IMR-90 (cell line): ENCODE results near the gene GDF10. TPM values are rescaled to one million over a fixed set of nuclear protein-coding genes. Genes with fewer than 3 reads are reported as not detected.

Source experiments
- ATAC-seq: fragments of 200-7000 bp; cut with Tn5 transposase; 2 replicates; pipeline ENCODE4 v1.9.1; 2020; ENCODE audit warnings: low read depth, mild to moderate bottlenecking, moderate library complexity
- BruUV-seq: library from RNA; stranded (reverse); fragments of 400-500 nt; replicated peaks from 2 replicates; lab custom pipeline; 2021; lab: Mats Ljungman, UMichigan
- CTCF ChIA-PET: fragments of 300-600 bp; formaldehyde crosslinking; extraction: SDS; loops from one replicate; lab custom pipeline; 2021; ENCODE audit warnings: antibody characterized with exemption; lab: Yijun Ruan, JAX
- POLR2A ChIA-PET: fragments of 300-600 bp; sonication (Branson Sonifier 250); formaldehyde crosslinking; loops from one replicate; lab custom pipeline; 2022; ENCODE audit warnings: antibody characterized with exemption; ENCODE audit not compliant: unreplicated experiment; lab: Charles Lee
- DNase-seq: peaks from one replicate; pipeline ENCODE4 v3.0.0; 2013
- H2AFZ ChIP-seq: replicated peaks from 2 replicates; pipeline ENCODE3; 2013; ENCODE audit warnings: low read length, mild to moderate bottlenecking; ENCODE audit not compliant: poor library complexity
- H2AK5ac ChIP-seq: 2 replicates; pipeline ENCODE4 v1.6.1; 2013; ENCODE audit warnings: low read depth, low read length, inconsistent platforms
- H2AK9ac ChIP-seq: replicated peaks from 2 replicates; pipeline ENCODE3; 2013; ENCODE audit warnings: mild to moderate bottlenecking, low read depth, low read length, moderate library complexity; ENCODE audit not compliant: poor library complexity
- H2BK120ac ChIP-seq: 2 replicates; pipeline ENCODE4 v1.6.1; 2013; ENCODE audit warnings: low read depth, low read length, inconsistent platforms
- H2BK15ac ChIP-seq: 3 replicates; pipeline ENCODE4 v1.6.1; 2013; ENCODE audit warnings: low read depth, low read length, inconsistent platforms
- H2BK20ac ChIP-seq: 2 replicates; pipeline ENCODE4 v1.6.1; 2013; ENCODE audit warnings: low read depth, mild to moderate bottlenecking, inconsistent platforms, low read length, moderate library complexity
- H2BK5ac ChIP-seq: 2 replicates; pipeline ENCODE4 v1.6.1; 2013; ENCODE audit warnings: mild to moderate bottlenecking, low read depth, low read length, inconsistent platforms; ENCODE audit not compliant: poor library complexity, severe bottlenecking
- H3K14ac ChIP-seq: replicated peaks from 2 replicates; pipeline ENCODE4 v1.6.1; 2013; ENCODE audit warnings: low read depth, low read length, inconsistent platforms
- H3K18ac ChIP-seq: 2 replicates; pipeline ENCODE4 v1.6.1; 2013; ENCODE audit warnings: low read depth, low read length, control low read depth
- H3K23ac ChIP-seq: 2 replicates; pipeline ENCODE4 v1.6.1; 2013; ENCODE audit warnings: low read depth, low read length, inconsistent platforms
- H3K27ac ChIP-seq: 2 replicates; pipeline ENCODE4 v1.5.1; 2013; ENCODE audit warnings: mild to moderate bottlenecking, control low read depth, low read length; ENCODE audit not compliant: insufficient read depth
- H3K27me3 ChIP-seq: 2 replicates; pipeline ENCODE4 v1.6.1; 2013; ENCODE audit warnings: low read length; ENCODE audit not compliant: control insufficient read depth, insufficient read depth
- H3K36me3 ChIP-seq: 2 replicates; pipeline ENCODE4 v1.6.1; 2013; ENCODE audit warnings: low read length, mixed read lengths; ENCODE audit not compliant: control insufficient read depth, insufficient read depth
- H3K4ac ChIP-seq: 2 replicates; pipeline ENCODE4 v1.6.1; 2013; ENCODE audit warnings: low read depth, low read length, inconsistent platforms
- H3K4me1 ChIP-seq: 2 replicates; pipeline ENCODE4 v1.6.1; 2013; ENCODE audit warnings: low read length, mixed read lengths; ENCODE audit not compliant: control insufficient read depth, insufficient read depth
- H3K4me2 ChIP-seq: 2 replicates; pipeline ENCODE4 v1.6.1; 2013; ENCODE audit warnings: low read depth, mild to moderate bottlenecking, control low read depth, low read length, moderate library complexity
- H3K4me3 ChIP-seq: 2 replicates; pipeline ENCODE4 v1.5.1; 2013; ENCODE audit warnings: low read depth, mild to moderate bottlenecking, control low read depth, low read length, moderate library complexity; ENCODE audit not compliant: insufficient read depth
- H3K56ac ChIP-seq: 2 replicates; pipeline ENCODE4 v1.6.1; 2013; ENCODE audit warnings: low read length, inconsistent platforms; ENCODE audit not compliant: insufficient read depth; ENCODE audit errors: extremely low read depth
- H3K79me1 ChIP-seq, 2 experiments: 2 replicates each; pipeline ENCODE4 v1.6.1; 2013; ENCODE audit warnings: low read length in 2 of 2, inconsistent platforms in 1 of 2, low read depth in 1 of 2
- H3K9ac ChIP-seq: 2 replicates; pipeline ENCODE4 v1.6.1; 2013; ENCODE audit warnings: low read depth, low read length, control low read depth
- H3K9me1 ChIP-seq: 2 replicates; pipeline ENCODE4 v1.6.1; 2013; ENCODE audit warnings: low read length, inconsistent platforms; ENCODE audit not compliant: insufficient read depth
- H3K9me3 ChIP-seq: 2 replicates; pipeline ENCODE4 v1.6.1; 2013; ENCODE audit warnings: low read length; ENCODE audit not compliant: control insufficient read depth, insufficient read depth
- H4K20me1 ChIP-seq: 2 replicates; pipeline ENCODE4 v1.6.1; 2013; ENCODE audit warnings: low read length, inconsistent platforms; ENCODE audit not compliant: insufficient read depth
- H4K5ac ChIP-seq: 2 replicates; pipeline ENCODE4 v1.6.1; 2013; ENCODE audit warnings: mild to moderate bottlenecking, low read depth, low read length, control low read depth
- H4K8ac ChIP-seq, 2 experiments: 2 replicates each; pipeline ENCODE4 v1.6.1; 2013; ENCODE audit warnings: low read depth in 2 of 2, low read length in 2 of 2, control low read depth in 1 of 2, inconsistent platforms in 1 of 2
- H4K91ac ChIP-seq: 2 replicates; pipeline ENCODE4 v1.6.1; 2013; ENCODE audit warnings: low read depth, low read length, inconsistent platforms; ENCODE audit not compliant: insufficient read depth
- BHLHE40 ChIP-seq: fragments of 150-350 bp; IDR thresholded peaks from 2 replicates; pipeline ENCODE4 v1.6.1; 2016; ENCODE audit warnings: mild to moderate bottlenecking, low read depth, low read length
- CEBPB ChIP-seq: IDR thresholded peaks from 2 replicates; pipeline ENCODE4 v1.6.1; 2012; ENCODE audit warnings: low read depth, low read length, improper control_type of control experiment
- CHD1 ChIP-seq: IDR thresholded peaks from 2 replicates; pipeline ENCODE4 v1.6.1; 2012; ENCODE audit warnings: low read depth, low read length, improper control_type of control experiment
- ELK1 ChIP-seq: fragments of 150-350 bp; IDR thresholded peaks from 2 replicates; pipeline ENCODE4 v1.6.1; 2016; ENCODE audit warnings: low read depth, mild to moderate bottlenecking, low read length, moderate library complexity, borderline replicate concordance
- FOS ChIP-seq: fragments of 150-350 bp; IDR thresholded peaks from 2 replicates; pipeline ENCODE4 v1.6.1; 2016; ENCODE audit warnings: low read depth, low read length
- MAFK ChIP-seq: IDR thresholded peaks from 2 replicates; pipeline ENCODE4 v1.6.1; 2012; ENCODE audit warnings: low read depth, low read length, improper control_type of control experiment
- MXI1 ChIP-seq: IDR thresholded peaks from 2 replicates; pipeline ENCODE4 v1.6.1; 2012; ENCODE audit warnings: low read depth, mild to moderate bottlenecking, low read length, moderate library complexity, borderline replicate concordance
- RAD21 ChIP-seq: IDR thresholded peaks from 2 replicates; pipeline ENCODE4 v1.6.1; 2012; ENCODE audit warnings: low read length, improper control_type of control experiment
- SMC3 ChIP-seq: fragments of 150-350 bp; IDR thresholded peaks from 2 replicates; pipeline ENCODE4 v1.6.1; 2016; ENCODE audit warnings: low read depth, mild to moderate bottlenecking, antibody characterized with exemption, low read length, moderate library complexity
- WGBS, 2 experiments: methylation state at CpG; one replicate each; pipeline versions ENCODE4 v1.1.5 to v1.1.7; 2013; ENCODE audit warnings: missing lambda C conversion rate in 2 of 2; ENCODE audit not compliant: insufficient read length in 1 of 2; ENCODE audit errors: extremely low coverage in 2 of 2; 5-methylcytosine and 5-hydroxymethylcytosine counted together
- dilution Hi-C: fragments of 300-500 bp; cut with HindIII; formaldehyde crosslinking; loops from one replicate; pipeline ENCODE4 v1.14.3; 2018; ENCODE audit warnings: low sequenced_read_pairs; ENCODE audit not compliant: unreplicated experiment
- in situ Hi-C: fragments of 300-500 bp; cut with MboI; formaldehyde crosslinking; loops from 3 replicates; pipeline ENCODE4 v1.14.3; 2019; ENCODE audit warnings: low sequenced_read_pairs, inconsistent platforms, mixed read lengths
- intact Hi-C: fragments of 100-400 bp; cut with micrococcal nuclease; formaldehyde crosslinking; loops from 2 replicates; pipeline ENCODE4 v1.10.0; 2022
- polyA plus RNA-seq, 3 experiments: library from polyadenylated mRNA; depleted of rRNA; stranded (reverse); fragments of >200 nt; gene quantifications; 2 replicates each; pipeline ENCODE4 v1.2.3, GENCODE V29; 2012; ENCODE audit warnings: low replicate concordance in 1 of 3
- total RNA-seq: library from RNA; depleted of rRNA; stranded (reverse); fragments of >200 nt; gene quantifications from 2 replicates; pipeline ENCODE4 v1.2.3, GENCODE V29; 2012

The GDF10 gene
- total and polyA plus RNA-seq, 2 of the 4 experiments (the other 2 are of a cell fraction), result 0.34 TPM; not detected in 1

- H2AFZ ChIP-seq, result peak overlapping the region; percentile 51
- TF ChIP-seq MAFK, result no peak
- TF ChIP-seq ELK1, result no peak
- TF ChIP-seq CEBPB, result no peak
- TF ChIP-seq BHLHE40, result no peak
- TF ChIP-seq FOS, result no peak
- no peak for TF ChIP-seq RAD21
- TF ChIP-seq MXI1, result no peak
- TF ChIP-seq CHD1, result no peak
- no peak for TF ChIP-seq SMC3
- H3K56ac ChIP-seq, result no peak overlapping the region
- no peaks in the 10 kb centered on the region for H4K20me1 ChIP-seq
- no peak overlapping the region for H3K4me2 ChIP-seq
- in situ Hi-C loops, result no loop called here
- dilution Hi-C loops, result no loop called here
- H3K9me3 ChIP-seq, result no peaks in the 10 kb centered on the region
- H3K36me3 ChIP-seq, result no peaks in the 10 kb centered on the region
- intact Hi-C loops, result no loop called here
- H3K9me1 ChIP-seq, result no peaks in the 10 kb centered on the region
- H3K79me1 ChIP-seq, result no peaks in the 10 kb centered on the region
- DNase-seq (no peak), ATAC-seq (no peak)
- H2AK9ac ChIP-seq, result no peak overlapping the region
- no peak overlapping the region for H4K91ac ChIP-seq
- no peak overlapping the region for H3K18ac ChIP-seq
- no peak overlapping the region for H3K4me3 ChIP-seq
- no peak overlapping the region for H4K8ac ChIP-seq
- H2AK5ac ChIP-seq, result no peak overlapping the region
- H2BK20ac ChIP-seq, result no peak overlapping the region
- no peak overlapping the region for H3K23ac ChIP-seq
- H4K5ac ChIP-seq, result no peak overlapping the region
- no TSS peak for BruUV-seq
- H2BK120ac ChIP-seq, result no peak overlapping the region
- no peaks in the 10 kb centered on the region for H3K4me1 ChIP-seq
- no peak overlapping the region for H2BK15ac ChIP-seq
- H3K27ac ChIP-seq, result no peak overlapping the region
- no peak overlapping the region for H3K14ac ChIP-seq
- H3K27me3 ChIP-seq, result peaks cover 22% of the 10 kb centered on the region
- ChIA-PET POLR2A (no interaction called here), CTCF (no interaction called here)
- no peak overlapping the region for H3K9ac ChIP-seq
- no peak overlapping the region for H2BK5ac ChIP-seq
- H3K4ac ChIP-seq, result no peak overlapping the region
- WGBS, 2 experiments, result no CpG with 5 or more reads among the region's 3 CpGs
Observed at GRCh38 chr10:47278720-47279119, 21.3 kb upstream of the GDF10 start.
